ENCODE data around the gene GDA.
"Not testable (repeated sequence)": the region's sequence is repeated elsewhere in the genome, so short reads cannot be mapped to it uniquely, and the experiment has no call there.

The GDA gene

DNA sequence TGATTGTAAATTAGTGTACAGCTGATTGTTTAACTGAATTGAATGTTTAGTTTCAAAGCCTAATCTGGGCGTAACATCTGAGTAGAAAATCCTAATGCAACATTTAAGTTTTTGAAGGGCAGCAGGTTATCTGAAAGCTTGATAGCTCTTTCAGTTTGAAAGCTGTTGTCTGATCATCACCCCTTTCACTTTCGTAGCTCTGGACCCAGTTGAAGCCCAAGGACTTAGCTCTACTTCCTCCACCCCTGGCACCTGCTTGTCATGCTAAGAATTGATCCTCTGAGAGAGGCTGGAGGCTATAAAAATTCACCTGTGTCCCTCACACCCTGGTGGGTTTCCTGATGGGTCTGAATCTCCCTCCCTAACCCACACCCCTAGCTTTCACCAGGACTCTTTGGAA lies 129.7 kb downstream of the GDA start:
- no peak for DNase-seq (ENCODE audit: low spot score)

DNA sequence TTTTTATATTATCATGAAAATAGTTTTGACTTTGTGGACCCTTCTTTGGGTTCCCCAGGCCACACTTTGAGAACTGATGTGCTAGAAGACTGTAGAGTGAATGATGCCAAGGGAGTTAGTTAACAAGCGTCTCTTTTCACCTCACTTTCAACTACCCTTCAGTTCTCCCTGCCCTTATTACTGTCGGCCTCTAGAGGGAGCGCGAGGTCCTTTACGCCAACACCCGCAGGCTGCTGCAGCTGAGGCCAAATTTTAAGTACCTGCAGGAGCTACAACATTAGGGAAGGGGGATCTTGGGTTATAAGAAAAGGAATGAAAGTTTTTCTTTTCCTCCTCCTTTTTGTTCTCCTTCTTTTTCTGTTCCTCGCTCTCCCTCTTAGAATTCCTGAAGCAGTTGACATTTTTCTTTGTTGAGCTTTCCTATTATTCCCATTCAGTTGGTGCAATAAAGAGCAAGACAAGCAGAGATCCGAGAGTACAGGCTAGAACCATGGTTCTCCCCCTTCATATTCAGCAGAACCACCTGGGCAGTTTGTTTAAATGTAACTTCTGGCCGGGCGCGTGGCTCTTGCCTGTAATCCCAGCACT lies 131.8 kb downstream of the GDA start:
- DNase-seq (ENCODE audit: low spot score): peak; percentile 44

DNA sequence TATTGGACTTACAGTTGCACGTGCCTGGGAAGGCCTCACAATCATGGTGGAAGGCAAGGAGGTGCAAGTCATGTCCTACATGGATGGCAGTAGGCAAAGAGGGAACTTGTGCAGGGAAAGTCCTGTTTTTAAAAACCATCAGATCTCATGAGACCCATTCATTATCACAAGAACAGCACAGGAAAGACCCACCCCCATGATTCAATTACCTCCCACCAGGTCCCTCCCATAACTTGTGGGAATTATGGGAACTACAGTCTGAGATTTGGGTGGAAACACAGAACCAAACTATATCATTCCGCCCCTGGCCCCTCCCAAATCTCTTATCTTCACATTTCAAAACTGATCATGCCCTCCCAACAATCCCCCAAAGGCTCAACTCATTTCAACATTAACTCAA lies 140.2 kb downstream of the GDA start:
- no peak for DNase-seq (ENCODE audit: low spot score)

DNA sequence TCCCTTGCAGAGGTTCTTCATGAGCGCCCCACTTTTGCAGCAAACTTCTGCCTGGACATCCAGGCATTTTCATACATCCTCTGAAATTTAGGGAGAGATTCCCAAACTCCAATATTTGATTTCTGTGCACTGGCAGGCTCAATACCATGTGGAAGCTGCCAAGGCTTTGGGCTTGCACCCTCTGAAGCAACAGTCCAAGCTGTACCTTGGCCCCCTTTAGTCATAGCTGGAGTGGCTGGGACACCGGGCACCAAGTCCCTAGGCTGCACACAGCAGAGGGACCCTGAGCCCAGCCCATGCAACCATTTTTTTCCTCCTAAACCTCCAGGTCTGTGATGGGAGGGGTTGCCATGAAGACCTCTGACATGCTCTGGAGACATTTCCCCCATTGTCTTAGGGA lies 141.1 kb downstream of the GDA start:
- DNase-seq (ENCODE audit: low spot score): no peak

DNA sequence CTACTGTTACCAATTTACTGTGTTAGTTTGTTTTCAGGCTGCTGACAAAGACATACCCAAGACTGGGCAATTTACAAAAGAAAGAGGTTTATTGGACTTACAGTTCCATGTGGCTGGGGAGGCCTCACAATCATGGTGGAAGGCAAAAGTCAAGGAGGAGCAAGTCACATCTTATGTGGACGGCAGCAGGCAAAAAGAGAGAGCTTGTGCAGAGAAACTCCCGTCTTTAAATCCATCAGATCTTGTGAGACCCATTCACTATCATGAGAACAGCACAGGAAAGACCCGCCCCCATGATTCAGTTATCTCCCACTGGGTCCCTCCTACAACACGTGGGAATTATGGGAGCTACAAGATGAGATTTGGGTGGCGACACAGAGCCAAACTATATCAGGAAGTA lies 142.3 kb downstream of the GDA start:
- not testable (repeated sequence) for DNase-seq (ENCODE audit: low spot score)

DNA sequence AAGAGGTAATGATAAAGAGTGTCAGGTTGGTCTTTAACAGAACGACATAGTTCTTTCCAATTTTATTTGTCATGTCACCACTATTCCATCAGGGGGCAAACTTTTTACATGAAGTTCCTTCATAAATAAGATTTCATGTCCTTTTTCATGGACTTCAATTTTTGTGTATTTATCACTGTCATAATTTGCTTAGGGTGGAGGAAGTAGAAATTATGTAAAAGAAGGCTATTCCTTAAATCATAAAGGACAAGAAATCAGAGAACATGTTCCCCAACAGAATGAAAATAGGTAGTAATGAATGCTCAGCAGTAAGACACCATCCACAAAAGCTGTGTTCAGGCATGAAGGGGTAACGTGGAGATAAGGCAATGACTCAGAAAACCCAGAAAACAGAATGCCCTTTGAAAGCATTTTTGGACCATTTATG lies 143.0 kb downstream of the GDA start:
- DNase-seq (ENCODE audit: low spot score): peak; percentile 12

DNA sequence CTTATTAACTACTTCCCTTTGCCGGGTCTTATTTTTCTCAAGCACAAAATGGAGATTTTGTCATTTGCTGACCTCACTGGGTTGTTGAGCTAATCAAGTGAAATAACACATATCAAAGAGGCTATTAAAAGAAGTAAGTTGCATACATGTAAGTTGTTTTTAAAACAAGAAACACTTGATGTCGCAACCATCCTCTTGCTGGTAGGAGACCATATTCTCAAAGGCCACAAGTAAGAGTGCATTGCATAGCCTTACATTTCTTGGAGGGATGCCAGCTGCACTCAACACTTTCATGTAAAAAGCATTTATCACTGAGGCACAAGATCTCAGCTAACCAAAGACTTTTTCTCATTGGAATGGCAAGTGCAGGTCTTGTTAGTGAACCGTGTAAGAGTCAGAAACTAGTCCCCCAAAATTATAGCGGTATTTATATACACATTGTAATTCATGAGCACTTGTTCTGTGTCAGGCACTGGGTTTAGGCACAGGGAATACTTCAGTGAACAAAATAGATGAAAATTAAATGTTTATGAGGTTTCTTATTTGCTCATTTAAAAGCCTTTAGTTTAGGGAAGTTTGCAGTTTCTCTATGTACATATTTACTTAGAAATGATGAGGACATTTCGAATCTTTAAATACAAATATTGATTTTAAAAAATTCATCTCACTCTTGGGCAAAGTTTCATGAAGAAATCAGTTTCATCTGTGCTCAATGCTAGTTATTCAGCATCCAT lies 143.8 kb downstream of the GDA start:
- no peak for DNase-seq (ENCODE audit: low spot score)

DNA sequence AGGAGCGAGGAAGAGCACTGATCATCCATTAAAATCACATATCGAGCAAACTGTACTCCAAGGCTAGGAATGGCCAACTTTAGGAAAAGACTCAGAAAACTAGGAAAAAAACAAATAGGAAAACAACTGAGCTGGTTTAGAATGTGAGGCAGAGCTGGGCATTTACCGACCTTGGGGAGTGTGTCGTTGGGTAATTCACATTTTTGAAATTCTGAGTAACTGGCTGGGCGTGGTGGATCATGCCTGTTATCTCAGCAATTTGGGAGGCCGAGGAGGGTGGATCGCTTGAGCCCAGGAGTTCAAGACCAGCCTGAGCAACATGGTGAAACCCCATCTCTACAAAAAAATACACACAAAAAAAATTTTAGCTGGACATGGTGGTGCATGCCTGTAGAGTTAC lies 145.7 kb downstream of the GDA start:
- DNase-seq (ENCODE audit: low spot score): no peak

DNA sequence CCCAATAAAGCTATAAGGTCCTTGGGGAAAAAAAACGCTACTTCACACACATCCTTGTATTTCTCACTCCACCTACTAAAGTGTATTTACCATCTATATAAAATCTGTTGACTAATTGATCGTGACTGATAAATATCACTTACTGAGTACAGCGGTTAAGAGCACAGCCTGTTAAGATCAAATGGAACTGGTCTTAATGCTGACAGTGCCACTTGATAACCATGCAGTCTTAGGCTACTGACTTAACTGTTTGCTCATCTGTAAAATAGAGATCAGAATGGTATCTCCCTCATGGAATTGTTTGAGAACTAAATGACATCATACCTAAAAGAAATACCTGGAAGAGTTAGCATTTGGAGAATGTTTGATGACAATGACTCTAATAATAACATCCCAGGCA lies 148.3 kb downstream of the GDA start:
- no peak for DNase-seq (ENCODE audit: low spot score)

DNA sequence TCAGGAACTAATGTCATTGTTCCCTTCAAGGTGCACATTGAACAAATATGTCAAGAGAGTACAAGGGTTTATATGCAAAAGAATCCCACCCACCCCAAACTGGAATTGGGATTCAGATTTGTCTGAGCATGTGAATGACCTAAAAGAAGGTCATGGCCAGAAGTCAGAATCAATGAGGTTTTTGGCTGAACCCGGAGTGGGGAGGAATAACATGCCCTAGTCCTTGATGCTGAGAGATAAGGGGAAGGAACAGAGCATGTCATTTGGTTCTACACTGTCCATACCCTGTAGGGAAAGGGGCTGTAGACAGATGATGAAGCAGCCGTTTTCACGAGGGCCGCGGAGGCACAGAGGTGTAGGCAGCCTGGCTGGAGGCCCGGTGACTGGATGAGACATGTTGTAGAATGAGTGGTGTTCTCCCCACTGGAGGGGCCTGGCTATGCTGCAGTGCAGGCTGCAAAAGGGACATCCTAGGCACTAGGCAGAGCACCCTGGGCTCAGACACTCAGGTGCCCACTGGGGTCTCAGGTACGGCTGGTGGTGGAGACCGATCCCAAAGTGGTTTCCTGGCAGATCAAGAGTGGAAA lies 149.9 kb downstream of the GDA start:
- DNase-seq (ENCODE audit: low spot score): no peak

DNA sequence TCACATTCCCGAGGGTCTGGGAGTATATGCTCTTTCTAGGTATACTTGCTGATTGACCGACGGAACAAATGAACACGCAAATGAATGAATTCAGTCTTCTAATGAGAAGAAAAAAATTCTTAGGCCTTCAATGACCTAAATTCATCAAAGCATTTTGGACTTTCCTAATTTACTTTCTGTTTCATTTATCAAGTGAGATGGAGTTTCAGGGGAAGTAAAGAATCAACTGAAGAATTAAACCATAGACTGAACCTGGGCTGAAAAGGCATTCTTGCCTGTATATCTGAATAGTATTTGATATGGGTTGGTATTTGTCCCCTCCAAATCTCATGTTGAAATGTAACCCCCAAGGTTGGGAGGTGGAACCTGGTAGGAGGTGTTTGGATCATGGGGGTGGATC lies 151.6 kb downstream of the GDA start:
- DNase-seq (ENCODE audit: low spot score): no peak
